ENCODE measurements around the gene PANK3.

PANK3 gene

GRCh38 chr5:168578538-168579487 is at the start of gene PANK3:
PANK3 (minus strand) TSS chr5:168579368; CDS start chr5:168579283, 85 bp downstream.
- Histone ChIP-seq H3K9ac (ENCODE audit: low read length) (peak within 1 kb of the TSS; percentile 86), H3K4me1 (ENCODE audit: control insufficient read depth, low read depth, low read length) (peaks cover 24% of the 10 kb centered on the region), H3K4me3 (ENCODE audit: low read length) (peak within 1 kb of the TSS; percentile 98), H3K36me3 (ENCODE audit: control insufficient read depth, low read depth, low read length) (peaks cover 4% of the 10 kb centered on the region), H3K27ac (ENCODE audit: low read length) (peak within 1 kb of the TSS; percentile 79), H3K9me3 (ENCODE audit: control insufficient read depth, low read depth, low read length) (no peaks in the 10 kb centered on the region), H3K27me3 (ENCODE audit: control insufficient read depth, insufficient read depth, low read length) (no peaks in the 10 kb centered on the region)

DNA sequence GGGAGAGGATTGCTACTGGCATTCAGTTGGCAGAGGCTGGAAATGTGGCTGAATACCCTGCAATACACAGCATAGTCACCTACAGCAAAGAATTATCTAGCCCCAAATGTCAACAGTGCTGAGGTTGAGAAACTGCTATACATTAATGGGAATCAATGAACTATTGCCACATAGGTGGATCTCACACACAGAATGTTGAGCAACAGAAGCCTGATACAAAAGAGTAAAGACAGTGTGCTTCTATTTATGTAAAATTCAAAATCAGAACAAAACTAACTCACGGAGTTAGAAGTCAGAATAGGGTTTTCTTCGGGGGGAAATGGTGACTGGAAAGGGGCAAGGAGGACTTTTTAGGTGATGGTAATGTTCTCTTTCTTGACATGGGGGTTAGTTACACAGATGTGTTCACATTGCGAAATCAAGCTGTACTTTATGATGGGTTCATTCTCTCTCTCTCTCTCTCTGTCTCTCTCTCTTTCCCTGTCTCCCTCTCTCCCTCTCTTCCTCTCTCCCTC is 45.7 kb upstream of the PANK3 start:
- H3K4me1 ChIP-seq (ENCODE audit: control insufficient read depth, low read depth, low read length): no peaks in the 10 kb centered on the region
- no peaks in the 10 kb centered on the region for H3K27me3 ChIP-seq (ENCODE audit: control insufficient read depth, insufficient read depth, low read length)
- H3K36me3 ChIP-seq (ENCODE audit: control insufficient read depth, low read depth, low read length): no peaks in the 10 kb centered on the region
- no peak overlapping the region for H3K27ac ChIP-seq (ENCODE audit: low read length)
- H3K9me3 ChIP-seq (ENCODE audit: control insufficient read depth, low read depth, low read length): no peaks in the 10 kb centered on the region
- H3K4me3 ChIP-seq (ENCODE audit: low read length): no peak overlapping the region
- H3K9ac ChIP-seq (ENCODE audit: low read length): no peak overlapping the region

- no peaks in the 10 kb centered on the region for H3K36me3 ChIP-seq (ENCODE audit: control insufficient read depth, low read depth, low read length)
- no peaks in the 10 kb centered on the region for H3K4me1 ChIP-seq (ENCODE audit: control insufficient read depth, low read depth, low read length)
- H3K27ac ChIP-seq (ENCODE audit: low read length): no peak overlapping the region
- H3K9ac ChIP-seq (ENCODE audit: low read length): no peak overlapping the region
- no peaks in the 10 kb centered on the region for H3K9me3 ChIP-seq (ENCODE audit: control insufficient read depth, low read depth, low read length)
- H3K4me3 ChIP-seq (ENCODE audit: low read length): no peak overlapping the region
- H3K27me3 ChIP-seq (ENCODE audit: control insufficient read depth, insufficient read depth, low read length): no peaks in the 10 kb centered on the region
Observed at GRCh38 chr5:168620807-168621206, 41.6 kb upstream of the PANK3 start.

DNA sequence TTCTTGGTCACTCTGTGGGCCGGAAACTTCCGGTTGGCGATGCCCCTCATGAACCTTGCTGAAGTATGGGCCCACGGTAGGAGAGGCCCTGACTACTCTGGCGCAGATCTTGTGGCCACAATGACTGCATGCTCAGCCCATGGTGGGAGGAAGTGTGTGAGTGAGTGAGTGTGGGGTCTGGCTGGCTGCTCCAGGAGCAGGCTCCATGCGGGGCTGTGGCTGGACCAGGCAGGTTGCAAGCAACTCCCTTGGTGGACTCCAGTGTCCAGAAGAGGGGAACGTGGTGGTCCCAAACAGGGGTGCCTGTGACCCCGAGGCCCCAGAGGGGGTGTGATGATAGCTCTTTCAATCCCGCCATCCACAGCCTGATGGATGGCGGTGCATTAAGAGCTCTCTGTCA is 35.5 kb upstream of the PANK3 start:
- H3K27ac ChIP-seq (ENCODE audit: low read length): no peak overlapping the region
- H3K27me3 ChIP-seq (ENCODE audit: control insufficient read depth, insufficient read depth, low read length): no peaks in the 10 kb centered on the region
- H3K4me1 ChIP-seq (ENCODE audit: control insufficient read depth, low read depth, low read length): no peaks in the 10 kb centered on the region
- H3K36me3 ChIP-seq (ENCODE audit: control insufficient read depth, low read depth, low read length): no peaks in the 10 kb centered on the region
- no peaks in the 10 kb centered on the region for H3K9me3 ChIP-seq (ENCODE audit: control insufficient read depth, low read depth, low read length)
- no peak overlapping the region for H3K4me3 ChIP-seq (ENCODE audit: low read length)
- no peak overlapping the region for H3K9ac ChIP-seq (ENCODE audit: low read length)

DNA sequence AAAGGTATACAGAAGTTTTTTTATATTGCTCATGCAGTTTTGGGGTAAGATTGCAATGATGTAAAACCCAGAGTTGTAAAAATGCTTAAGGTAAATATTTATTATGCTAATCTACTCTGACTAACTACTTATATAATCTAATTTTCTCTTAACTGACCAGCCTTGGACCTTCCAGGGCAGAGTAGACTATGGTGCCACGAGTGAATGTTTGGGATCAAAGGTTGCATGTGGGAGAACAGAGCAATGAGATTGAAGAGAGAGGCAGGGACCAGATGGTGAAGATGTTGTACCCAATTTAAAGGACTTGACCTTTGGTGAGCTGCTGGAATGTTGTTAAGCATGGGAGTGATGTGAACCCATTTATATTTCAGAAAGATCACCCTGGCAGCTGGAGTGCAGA is 34.8 kb upstream of the PANK3 start:
- Histone ChIP-seq H3K4me1 (ENCODE audit: control insufficient read depth, low read depth, low read length) (no peaks in the 10 kb centered on the region), H3K36me3 (ENCODE audit: control insufficient read depth, low read depth, low read length) (no peaks in the 10 kb centered on the region), H3K27me3 (ENCODE audit: control insufficient read depth, insufficient read depth, low read length) (no peaks in the 10 kb centered on the region), H3K9ac (ENCODE audit: low read length) (no peak overlapping the region), H3K4me3 (ENCODE audit: low read length) (no peak overlapping the region), H3K27ac (ENCODE audit: low read length) (no peak overlapping the region), H3K9me3 (ENCODE audit: control insufficient read depth, low read depth, low read length) (no peaks in the 10 kb centered on the region)

DNA sequence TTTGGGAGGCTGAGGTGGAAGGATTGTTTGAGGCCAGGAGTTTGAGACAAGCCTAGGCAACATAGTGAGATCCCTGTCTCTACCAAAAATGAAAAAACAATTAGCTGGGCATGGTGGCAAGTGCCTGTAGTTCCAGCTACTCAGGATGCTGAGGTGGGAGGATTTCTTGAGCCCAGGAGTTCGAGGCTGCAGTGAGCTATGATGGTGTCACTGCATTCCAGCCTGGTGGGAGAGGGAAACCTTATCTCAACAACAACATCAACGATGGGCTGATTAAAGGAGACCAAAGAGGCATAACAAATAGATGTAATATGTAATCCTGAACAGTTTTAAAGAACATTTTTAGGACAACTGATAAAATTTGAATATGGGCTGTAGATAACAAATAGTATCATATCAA is 34.2 kb upstream of the PANK3 start:
- no peaks in the 10 kb centered on the region for H3K4me1 ChIP-seq (ENCODE audit: control insufficient read depth, low read depth, low read length)
- H3K9me3 ChIP-seq (ENCODE audit: control insufficient read depth, low read depth, low read length): no peaks in the 10 kb centered on the region
- H3K9ac ChIP-seq (ENCODE audit: low read length): no peak overlapping the region
- no peak overlapping the region for H3K4me3 ChIP-seq (ENCODE audit: low read length)
- no peaks in the 10 kb centered on the region for H3K27me3 ChIP-seq (ENCODE audit: control insufficient read depth, insufficient read depth, low read length)
- no peaks in the 10 kb centered on the region for H3K36me3 ChIP-seq (ENCODE audit: control insufficient read depth, low read depth, low read length)
- H3K27ac ChIP-seq (ENCODE audit: low read length): no peak overlapping the region

- Histone ChIP-seq H3K4me3 (ENCODE audit: low read length) (no peak overlapping the region), H3K36me3 (ENCODE audit: control insufficient read depth, low read depth, low read length) (no peaks in the 10 kb centered on the region), H3K9me3 (ENCODE audit: control insufficient read depth, low read depth, low read length) (no peaks in the 10 kb centered on the region), H3K27ac (ENCODE audit: low read length) (no peak overlapping the region), H3K4me1 (ENCODE audit: control insufficient read depth, low read depth, low read length) (no peaks in the 10 kb centered on the region), H3K9ac (ENCODE audit: low read length) (no peak overlapping the region), H3K27me3 (ENCODE audit: control insufficient read depth, insufficient read depth, low read length) (no peaks in the 10 kb centered on the region)
Observed at GRCh38 chr5:168612996-168613395, 33.8 kb upstream of the PANK3 start.

DNA sequence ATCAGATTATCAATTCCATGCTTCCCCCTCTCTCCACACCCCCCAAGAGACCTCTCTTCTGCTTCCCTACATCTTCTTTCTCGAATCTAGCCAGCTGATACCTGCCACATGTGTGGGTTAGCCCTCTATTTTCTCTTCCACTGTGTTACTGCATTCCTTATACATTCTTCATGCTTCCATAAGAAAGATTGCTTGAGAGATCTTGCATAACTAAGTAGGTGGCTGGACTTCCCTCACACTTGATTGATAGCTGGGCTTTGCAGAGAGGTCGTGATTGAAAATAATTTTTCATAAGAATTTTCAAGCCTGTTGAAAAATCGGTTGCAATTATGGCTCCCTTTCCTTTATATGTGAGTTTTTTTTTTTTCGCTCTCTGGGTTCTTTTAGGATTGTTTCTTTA is 33.0 kb upstream of the PANK3 start:
- no peaks in the 10 kb centered on the region for H3K9me3 ChIP-seq (ENCODE audit: control insufficient read depth, low read depth, low read length)
- no peak overlapping the region for H3K9ac ChIP-seq (ENCODE audit: low read length)
- no peak overlapping the region for H3K27ac ChIP-seq (ENCODE audit: low read length)
- H3K4me1 ChIP-seq (ENCODE audit: control insufficient read depth, low read depth, low read length): no peaks in the 10 kb centered on the region
- no peak overlapping the region for H3K4me3 ChIP-seq (ENCODE audit: low read length)
- H3K27me3 ChIP-seq (ENCODE audit: control insufficient read depth, insufficient read depth, low read length): no peaks in the 10 kb centered on the region
- H3K36me3 ChIP-seq (ENCODE audit: control insufficient read depth, low read depth, low read length): no peaks in the 10 kb centered on the region

- Histone ChIP-seq H3K9ac (ENCODE audit: low read length) (no peak overlapping the region), H3K27me3 (ENCODE audit: control insufficient read depth, insufficient read depth, low read length) (no peaks in the 10 kb centered on the region), H3K4me1 (ENCODE audit: control insufficient read depth, low read depth, low read length) (no peaks in the 10 kb centered on the region), H3K4me3 (ENCODE audit: low read length) (no peak overlapping the region), H3K9me3 (ENCODE audit: control insufficient read depth, low read depth, low read length) (no peaks in the 10 kb centered on the region), H3K27ac (ENCODE audit: low read length) (no peak overlapping the region), H3K36me3 (ENCODE audit: control insufficient read depth, low read depth, low read length) (no peaks in the 10 kb centered on the region)
Observed at GRCh38 chr5:168611165-168611564, 32.0 kb upstream of the PANK3 start.

GRCh38 chr5:168609806-168610482 is 30.8 kb upstream of the PANK3 start:
- Histone ChIP-seq H3K4me1 (ENCODE audit: control insufficient read depth, low read depth, low read length) (no peaks in the 10 kb centered on the region), H3K27ac (ENCODE audit: low read length) (no peak overlapping the region), H3K27me3 (ENCODE audit: control insufficient read depth, insufficient read depth, low read length) (no peaks in the 10 kb centered on the region), H3K36me3 (ENCODE audit: control insufficient read depth, low read depth, low read length) (no peaks in the 10 kb centered on the region), H3K4me3 (ENCODE audit: low read length) (no peak overlapping the region), H3K9me3 (ENCODE audit: control insufficient read depth, low read depth, low read length) (no peaks in the 10 kb centered on the region), H3K9ac (ENCODE audit: low read length) (no peak overlapping the region)

DNA sequence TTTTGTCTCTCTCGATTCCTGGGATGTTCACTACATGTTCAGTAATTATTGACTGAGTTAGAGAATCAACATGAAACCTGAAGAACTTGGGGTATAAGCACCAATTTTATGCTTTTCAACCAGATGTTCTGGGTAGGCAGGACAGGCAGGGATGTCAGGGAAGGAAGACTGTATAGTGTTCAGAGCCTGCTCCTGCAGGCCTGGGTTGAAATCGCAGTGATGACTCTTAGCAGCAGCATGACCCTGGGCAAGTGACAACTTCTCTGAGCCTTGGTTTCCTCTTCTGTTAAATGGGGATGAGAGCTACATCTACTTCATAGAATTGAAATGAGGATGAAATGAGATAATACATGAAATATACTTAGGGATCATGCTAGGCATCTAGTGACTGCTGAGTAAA is 29.7 kb upstream of the PANK3 start:
- no peaks in the 10 kb centered on the region for H3K4me1 ChIP-seq (ENCODE audit: control insufficient read depth, low read depth, low read length)
- H3K36me3 ChIP-seq (ENCODE audit: control insufficient read depth, low read depth, low read length): no peaks in the 10 kb centered on the region
- no peaks in the 10 kb centered on the region for H3K27me3 ChIP-seq (ENCODE audit: control insufficient read depth, insufficient read depth, low read length)
- H3K4me3 ChIP-seq (ENCODE audit: low read length): no peak overlapping the region
- H3K27ac ChIP-seq (ENCODE audit: low read length): no peak overlapping the region
- H3K9me3 ChIP-seq (ENCODE audit: control insufficient read depth, low read depth, low read length): no peaks in the 10 kb centered on the region
- no peak overlapping the region for H3K9ac ChIP-seq (ENCODE audit: low read length)

All from iPS-18a (cell line).